ENCODE data around the gene BPIFB6. TPM values are rescaled to one million over a fixed set of nuclear protein-coding genes. Genes with fewer than 3 reads are reported as not detected.

Gene BPIFB6
- total RNA-seq, 4 donors from 2014 or later = not detected

DNA sequence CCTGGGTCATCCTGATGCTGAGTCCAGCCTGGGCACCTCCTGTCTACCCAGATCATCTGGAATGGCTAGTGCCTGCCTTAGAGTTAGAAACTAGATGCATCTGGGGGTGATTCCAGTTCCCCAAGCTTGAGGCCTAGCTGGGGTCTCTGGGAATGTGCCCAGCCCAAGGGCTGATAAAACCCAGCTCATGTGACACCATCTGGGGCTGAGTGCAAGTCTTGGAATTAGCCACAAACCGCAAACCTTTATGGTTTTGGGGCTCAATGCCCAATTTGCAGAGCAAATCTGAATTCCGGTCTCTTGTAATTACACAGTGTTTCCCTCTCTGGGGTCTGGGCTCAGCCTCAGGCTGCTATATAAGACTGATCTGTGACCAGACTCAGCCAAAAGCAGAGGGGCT is 47.8 kb downstream of the BPIFB6 start, which contains the start of gene BPIFB4:
TSS of gene BPIFB4 (plus strand) at position 385 of the 400 bp plus-strand sequence. CDS start 1,884 bp downstream, outside the sequence.
- TF ChIP-seq, protein P1, sequence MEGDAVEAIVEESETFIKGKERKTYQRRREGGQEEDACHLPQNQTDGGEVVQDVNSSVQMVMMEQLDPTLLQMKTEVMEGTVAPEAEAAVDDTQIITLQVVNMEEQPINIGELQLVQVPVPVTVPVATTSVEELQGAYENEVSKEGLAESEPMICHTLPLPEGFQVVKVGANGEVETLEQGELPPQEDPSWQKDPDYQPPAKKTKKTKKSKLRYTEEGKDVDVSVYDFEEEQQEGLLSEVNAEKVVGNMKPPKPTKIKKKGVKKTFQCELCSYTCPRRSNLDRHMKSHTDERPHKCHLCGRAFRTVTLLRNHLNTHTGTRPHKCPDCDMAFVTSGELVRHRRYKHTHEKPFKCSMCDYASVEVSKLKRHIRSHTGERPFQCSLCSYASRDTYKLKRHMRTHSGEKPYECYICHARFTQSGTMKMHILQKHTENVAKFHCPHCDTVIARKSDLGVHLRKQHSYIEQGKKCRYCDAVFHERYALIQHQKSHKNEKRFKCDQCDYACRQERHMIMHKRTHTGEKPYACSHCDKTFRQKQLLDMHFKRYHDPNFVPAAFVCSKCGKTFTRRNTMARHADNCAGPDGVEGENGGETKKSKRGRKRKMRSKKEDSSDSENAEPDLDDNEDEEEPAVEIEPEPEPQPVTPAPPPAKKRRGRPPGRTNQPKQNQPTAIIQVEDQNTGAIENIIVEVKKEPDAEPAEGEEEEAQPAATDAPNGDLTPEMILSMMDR (IDR thresholded peaks at IDR 0.05; ENCODE audit: low read depth) = no peak

DNA sequence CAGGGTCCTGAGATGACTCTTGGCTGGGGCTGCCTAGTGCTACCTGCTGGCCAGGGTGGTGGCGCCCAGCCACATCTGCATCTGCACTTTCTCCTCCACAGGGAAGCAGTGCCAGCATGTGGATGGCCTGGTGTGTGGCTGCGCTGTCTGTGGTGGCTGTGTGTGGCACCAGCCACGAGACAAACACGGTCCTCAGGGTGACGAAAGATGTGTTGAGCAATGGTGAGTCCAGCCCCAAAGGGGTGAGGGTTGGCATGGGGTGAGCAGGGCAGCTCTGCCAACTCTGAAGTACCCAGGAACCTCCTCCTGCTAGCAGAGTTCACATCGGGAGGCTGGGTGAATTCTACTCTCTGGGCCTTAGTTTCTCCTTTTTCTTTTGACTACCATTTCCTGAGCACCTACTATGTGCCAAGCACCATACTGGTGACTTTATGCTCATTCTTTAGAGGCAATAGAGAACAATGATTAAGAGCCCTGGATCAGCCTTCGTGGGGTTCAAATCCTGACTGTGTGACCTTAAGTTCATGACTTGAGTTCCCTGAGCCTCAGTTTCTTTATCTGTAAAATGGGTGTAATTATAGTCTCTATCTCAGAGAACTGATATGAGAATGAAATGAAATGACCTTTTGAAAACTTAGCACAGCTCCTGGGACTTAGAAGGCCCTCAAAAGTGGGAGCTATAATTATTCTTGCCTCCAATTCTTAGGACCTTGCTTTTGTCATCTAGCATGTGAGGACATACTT is 50.1 kb downstream of the BPIFB6 start:
- TF ChIP-seq, protein P1 (IDR thresholded peaks at IDR 0.05; ENCODE audit: low read depth) = no peak

DNA sequence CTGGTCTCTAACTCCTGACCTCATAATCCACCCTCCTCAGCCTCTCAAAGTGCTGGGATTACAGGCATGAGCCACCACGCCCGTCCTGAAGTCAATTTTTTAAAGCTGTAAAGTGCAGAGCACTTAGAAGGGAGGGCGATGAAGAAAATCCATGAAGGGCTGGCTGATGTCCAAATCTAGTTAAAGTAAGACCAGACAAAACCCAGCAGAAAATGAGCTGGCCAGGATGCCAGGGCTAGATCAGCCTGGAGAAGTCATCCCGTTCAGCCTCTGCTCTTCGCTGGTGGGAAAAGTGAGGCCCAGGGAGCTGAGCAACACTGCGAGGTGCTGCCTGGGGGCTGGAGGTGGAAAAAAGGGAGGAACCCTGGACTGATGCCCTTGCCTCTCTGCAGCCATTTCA is 51.1 kb downstream of the BPIFB6 start:
- TF ChIP-seq, protein P1 (IDR thresholded peaks at IDR 0.05; ENCODE audit: low read depth) = no peak

DNA sequence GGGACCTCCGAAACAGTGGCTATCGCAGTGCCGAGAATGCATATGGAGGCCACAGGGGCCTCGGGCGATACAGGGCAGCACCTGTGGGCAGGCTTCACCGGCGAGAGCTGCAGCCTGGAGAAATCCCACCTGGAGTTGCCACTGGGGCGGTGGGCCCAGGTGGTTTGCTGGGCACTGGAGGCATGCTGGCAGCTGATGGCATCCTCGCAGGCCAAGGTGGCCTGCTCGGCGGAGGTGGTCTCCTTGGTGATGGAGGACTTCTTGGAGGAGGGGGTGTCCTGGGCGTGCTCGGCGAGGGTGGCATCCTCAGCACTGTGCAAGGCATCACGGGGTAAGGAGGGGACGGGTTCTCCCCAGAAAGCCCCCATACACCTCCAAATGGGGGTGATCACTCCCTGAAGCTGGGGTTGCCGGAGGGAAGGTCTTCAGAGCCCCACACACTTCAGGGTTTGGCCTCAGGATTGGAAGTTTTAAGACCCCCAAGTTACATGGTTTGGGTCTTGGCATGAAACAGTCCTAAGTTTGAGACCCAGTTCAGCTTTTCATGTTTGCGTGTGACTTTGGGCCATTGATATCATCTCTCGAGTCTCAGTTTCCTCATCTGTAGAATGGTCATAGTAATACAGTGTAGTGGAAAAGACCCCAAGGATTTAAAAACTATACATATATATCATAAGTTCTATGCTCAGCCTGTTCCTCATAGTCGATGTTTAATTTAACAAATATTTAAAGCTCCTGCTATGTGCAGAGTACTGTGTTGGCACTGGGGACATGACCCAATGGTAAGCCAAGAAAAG is 52.3 kb downstream of the BPIFB6 start:
- TF ChIP-seq, protein P1 (IDR thresholded peaks at IDR 0.05; ENCODE audit: low read depth) = no peak

DNA sequence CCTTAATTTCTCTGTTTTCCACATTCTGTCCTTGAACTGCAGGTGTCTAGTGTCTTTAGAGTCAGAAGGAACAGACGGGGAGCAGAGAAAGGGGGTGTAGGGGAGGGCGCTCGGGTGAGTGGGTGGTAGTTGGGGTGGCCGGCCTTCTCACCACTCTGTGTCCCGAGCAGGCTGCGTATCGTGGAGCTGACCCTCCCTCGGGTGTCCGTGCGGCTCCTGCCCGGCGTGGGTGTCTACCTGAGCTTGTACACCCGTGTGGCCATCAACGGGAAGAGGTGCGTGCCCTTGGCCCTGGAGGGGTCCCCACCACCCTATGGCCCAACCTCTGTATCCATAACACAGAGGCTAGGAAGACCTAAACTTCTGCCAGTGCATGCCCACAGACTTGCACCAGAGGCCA is 53.3 kb downstream of the BPIFB6 start:
- TF ChIP-seq, protein P1 (IDR thresholded peaks at IDR 0.05; ENCODE audit: low read depth) = no peak

DNA sequence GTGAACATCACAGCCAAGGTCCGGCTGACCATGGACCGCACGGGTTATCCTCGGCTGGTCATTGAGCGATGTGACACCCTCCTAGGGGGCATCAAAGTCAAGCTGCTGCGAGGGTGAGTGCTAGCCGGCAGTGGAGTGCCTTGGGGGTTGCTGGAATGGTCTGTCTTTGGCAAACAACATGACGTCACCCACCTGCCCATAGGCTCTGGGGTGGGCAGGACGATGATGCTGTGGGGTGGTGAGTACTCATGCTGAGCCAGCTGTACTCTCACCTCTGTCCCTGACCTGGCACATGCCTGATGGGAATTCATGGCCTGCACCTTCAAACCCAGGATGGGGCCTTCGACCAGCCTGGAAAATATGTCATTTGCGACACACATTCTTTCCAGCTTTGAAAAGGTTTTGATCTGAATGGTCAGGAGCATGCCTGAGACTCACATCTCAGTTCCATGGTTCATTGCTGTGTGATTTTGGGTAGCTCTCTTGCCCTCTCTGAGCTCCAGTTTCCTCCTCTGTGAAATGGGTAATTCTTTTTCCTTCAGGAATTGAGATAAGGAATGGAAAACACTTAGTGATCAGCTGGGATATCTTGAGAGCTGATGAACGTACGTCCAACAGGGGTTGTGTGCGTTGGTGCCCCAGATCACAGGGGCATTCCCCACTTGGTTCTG is 54.7 kb downstream of the BPIFB6 start:
- TF ChIP-seq, protein P1 (IDR thresholded peaks at IDR 0.05; ENCODE audit: low read depth) = no peak

DNA sequence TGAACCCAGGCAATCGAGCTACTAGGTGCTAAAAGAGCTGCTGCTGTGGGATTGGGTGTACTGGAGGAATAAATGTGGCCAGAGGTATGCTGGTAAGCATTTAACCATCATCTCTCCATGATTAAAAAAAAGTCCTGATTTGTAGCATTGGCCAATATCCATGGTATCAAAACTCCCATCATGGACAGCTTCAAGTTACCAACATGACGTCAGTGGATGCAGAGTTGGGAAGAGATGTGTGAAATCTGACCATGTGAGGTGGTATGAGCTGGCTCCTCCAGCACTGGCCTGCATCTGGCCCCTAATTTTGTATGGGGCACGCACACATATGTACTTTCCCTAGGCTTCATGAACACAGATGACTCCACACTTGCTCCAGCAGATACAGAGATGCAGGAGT is 59.7 kb downstream of the BPIFB6 start:
- TF ChIP-seq, protein P1 (IDR thresholded peaks at IDR 0.05; ENCODE audit: low read depth) = no peak
